Karpas-422 (cell line): ENCODE measurements around the gene LCN6. TPM values are rescaled to one million over a fixed set of nuclear protein-coding genes. Genes with fewer than 3 reads are reported as not detected.
A peak's percentile ranks its signal among the peaks of the same experiment; 100 is the strongest.
"Not testable (repeated sequence)": the region's sequence is repeated elsewhere in the genome, so short reads cannot be mapped to it uniquely, and the experiment has no call there.

ENCODE experiments used
- DNase-seq: peaks from one replicate; pipeline ENCODE4 v3.0.0-alpha.2; 2015
- H2AFZ ChIP-seq: fragments of 200-600 bp; sonication (generic); 2 replicates; pipeline ENCODE4 v1.6.1; 2014; ENCODE audit warnings: antibody characterized with exemption, low read length, mixed read lengths
- H3K27ac ChIP-seq: fragments of 200-600 bp; sonication (generic); 2 replicates; pipeline ENCODE4 v1.5.1; 2014; ENCODE audit warnings: mild to moderate bottlenecking, low read length, moderate library complexity
- H3K27me3 ChIP-seq: fragments of 200-600 bp; sonication (generic); 2 replicates; pipeline ENCODE4 v1.6.1; 2014; ENCODE audit warnings: low read length, mixed read lengths
- H3K36me3 ChIP-seq: fragments of 200-600 bp; sonication (generic); 2 replicates; pipeline ENCODE4 v1.6.1; 2014; ENCODE audit warnings: low read length, mixed read lengths; ENCODE audit not compliant: insufficient read depth
- H3K4me1 ChIP-seq: fragments of 200-600 bp; sonication (generic); 2 replicates; pipeline ENCODE4 v1.6.1; 2014; ENCODE audit warnings: mild to moderate bottlenecking, low read length, mixed read lengths
- H3K4me2 ChIP-seq: fragments of 200-600 bp; sonication (generic); 2 replicates; pipeline ENCODE4 v1.6.1; 2014; ENCODE audit warnings: low read length, low read depth, mild to moderate bottlenecking; ENCODE audit not compliant: poor library complexity, severe bottlenecking
- H3K4me3 ChIP-seq: fragments of 200-600 bp; sonication (generic); 2 replicates; pipeline ENCODE4 v1.5.1; 2014; ENCODE audit warnings: mild to moderate bottlenecking, antibody characterized with exemption, low read length, mixed read lengths
- H3K79me2 ChIP-seq: fragments of 200-600 bp; sonication (generic); 2 replicates; pipeline ENCODE4 v1.6.1; 2014; ENCODE audit warnings: mild to moderate bottlenecking, low read length, mixed read lengths
- H3K9ac ChIP-seq: fragments of 200-600 bp; sonication (generic); 2 replicates; pipeline ENCODE4 v1.6.0; 2014; ENCODE audit warnings: low read length
- H3K9me2 ChIP-seq: fragments of 200-600 bp; sonication (generic), shearing (Covaris generic); replicated peaks from 2 replicates; pipeline ENCODE4 v1.6.0; 2014; ENCODE audit warnings: mild to moderate bottlenecking, low read length, moderate library complexity; ENCODE audit not compliant: insufficient read depth
- H3K9me3 ChIP-seq: fragments of 300-700, 200-600 bp; sonication (generic); 2 replicates; pipeline ENCODE4 v1.6.1; 2014; ENCODE audit warnings: low read length, mixed read lengths
- H4K20me1 ChIP-seq: fragments of 200-600 bp; sonication (generic); 2 replicates; pipeline ENCODE4 v1.6.1; 2014; ENCODE audit warnings: mild to moderate bottlenecking, antibody characterized with exemption, low read length, low read depth; ENCODE audit not compliant: insufficient read depth
- total RNA-seq: library from RNA; depleted of rRNA; stranded (reverse); fragments of >200 nt; shearing (Covaris generic); gene quantifications from 2 replicates; pipeline ENCODE4 v1.2.3, GENCODE V29; 2014; ENCODE audit warnings: low replicate concordance

The LCN6 gene
- total RNA-seq, 1 experiment from 2014 or later, result not detected

DNA sequence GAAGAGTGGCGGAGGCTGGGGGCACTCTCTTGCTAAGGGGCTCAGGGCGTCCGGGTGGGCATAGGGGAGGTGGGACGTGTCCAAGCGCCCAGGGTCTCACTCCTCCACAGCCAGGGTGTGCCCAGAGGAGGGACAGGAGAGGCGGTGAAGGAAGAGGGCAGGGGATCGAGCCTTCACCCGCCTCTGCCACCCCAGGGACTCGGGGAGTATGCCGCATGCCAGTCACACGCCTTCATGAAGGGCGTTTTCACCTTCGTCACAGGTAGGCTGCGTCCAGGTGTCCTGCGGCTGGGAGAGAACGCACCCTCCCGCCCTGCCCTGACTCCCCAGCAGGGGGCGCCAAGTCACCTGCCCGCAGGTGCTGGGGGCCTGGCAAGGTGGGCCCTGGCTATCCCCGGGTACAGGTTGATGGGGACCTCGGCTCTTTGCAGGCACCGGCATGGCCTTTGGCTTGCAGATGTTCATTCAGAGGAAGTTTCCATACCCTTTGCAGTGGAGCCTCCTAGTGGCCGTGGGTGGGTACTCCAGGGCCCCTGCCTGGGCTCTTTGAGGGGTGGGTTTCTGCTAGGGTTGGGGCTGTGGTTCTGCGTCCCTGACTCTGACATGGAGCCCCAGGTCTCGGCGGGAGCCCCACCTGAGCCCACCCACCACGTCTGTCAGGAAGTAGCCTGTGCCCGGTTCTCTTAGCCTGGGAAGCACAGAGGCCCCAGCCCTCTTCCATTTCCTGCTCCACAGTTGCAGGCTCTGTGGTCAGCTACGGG is 43.4 kb upstream of the LCN6 start:
- H3K36me3 ChIP-seq, result no peaks in the 10 kb centered on the region
- H3K4me1 ChIP-seq, result peaks cover 59% of the 10 kb centered on the region
- H4K20me1 ChIP-seq, result peaks cover 12% of the 10 kb centered on the region
- H3K9ac ChIP-seq, result peak overlapping the region; percentile 93
- H3K79me2 ChIP-seq, result peaks cover 3% of the 10 kb centered on the region; the same call in 1 of the 2 replicates
- H3K27ac ChIP-seq, result peak overlapping the region; percentile 65; the same call in 1 of the 2 replicates
- no peaks in the 10 kb centered on the region for H3K9me2 ChIP-seq
- H3K4me2 ChIP-seq, result peak overlapping the region; percentile 95
- no peaks in the 10 kb centered on the region for H3K9me3 ChIP-seq
- peak overlapping the region; percentile 80; the same call in 1 of the 2 replicates for H2AFZ ChIP-seq
- H3K4me3 ChIP-seq, result peak overlapping the region; percentile 88
- peak; percentile 82 for DNase-seq
- no peaks in the 10 kb centered on the region for H3K27me3 ChIP-seq

DNA sequence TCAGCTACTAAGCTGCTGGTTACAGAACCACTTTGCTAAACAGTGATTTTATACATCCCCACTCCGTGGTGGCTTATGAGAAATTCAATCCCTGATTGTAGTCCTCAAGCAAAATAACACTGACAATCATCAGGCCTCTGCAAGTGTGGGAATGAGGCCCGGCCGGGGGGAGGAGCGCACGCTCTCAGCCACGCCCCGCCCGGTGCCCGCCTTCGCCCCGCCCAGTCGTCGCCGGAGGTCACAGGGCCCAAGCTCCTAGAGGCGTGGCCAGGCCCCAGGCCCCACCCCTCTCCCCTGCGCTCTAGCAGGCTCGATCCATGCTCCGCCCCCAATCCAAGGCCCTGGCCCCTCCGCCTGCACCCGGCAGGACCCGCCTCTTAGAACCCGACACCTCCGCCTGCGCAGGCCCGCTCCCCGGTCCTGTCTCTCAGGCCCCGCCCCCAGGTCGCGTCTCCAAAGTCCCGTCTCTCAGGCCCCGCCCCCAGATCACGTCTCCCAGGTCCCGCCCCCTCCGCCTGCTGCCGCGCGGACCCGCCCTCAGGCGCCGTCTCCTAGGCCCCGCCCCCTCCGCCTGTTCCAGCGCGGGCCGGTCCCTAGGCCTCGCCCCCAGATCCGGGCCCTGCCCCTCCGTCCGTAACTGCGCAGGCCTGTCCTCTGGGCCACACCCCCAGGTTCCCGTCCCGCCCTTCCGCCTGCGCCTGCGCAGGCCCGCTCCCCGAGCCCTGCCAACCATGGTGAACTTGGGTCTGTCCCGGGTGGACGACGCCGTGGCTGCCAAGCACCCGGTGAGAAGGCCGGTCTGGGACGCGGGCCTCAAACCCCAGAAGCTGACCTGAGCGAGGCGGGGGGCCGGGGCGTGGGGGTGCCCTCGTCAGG is 42.6 kb upstream of the LCN6 start, which contains the start of gene TMEM141:
TSS of gene TMEM141 (plus strand) at position 705 of the 876 bp plus-strand sequence. CDS start at position 732, 27 bp downstream.
- DNase-seq, result peak; percentile 100
- Histone ChIP-seq H3K9ac (peak within 1 kb of the TSS; percentile 93), H3K4me2 (peak within 1 kb of the TSS; percentile 95), H3K27ac (peak within 1 kb of the TSS; percentile 65; the same call in 1 of the 2 replicates), H3K9me2 (no peaks in the 10 kb centered on the region), H4K20me1 (peaks cover 12% of the 10 kb centered on the region), H3K9me3 (no peaks in the 10 kb centered on the region), H3K4me1 (peaks cover 51% of the 10 kb centered on the region), H3K27me3 (no peaks in the 10 kb centered on the region), H3K4me3 (peak within 1 kb of the TSS; percentile 88), H2AFZ (peak within 1 kb of the TSS; percentile 80), H3K79me2 (peaks cover 3% of the 10 kb centered on the region; the same call in 1 of the 2 replicates), H3K36me3 (no peaks in the 10 kb centered on the region)

DNA sequence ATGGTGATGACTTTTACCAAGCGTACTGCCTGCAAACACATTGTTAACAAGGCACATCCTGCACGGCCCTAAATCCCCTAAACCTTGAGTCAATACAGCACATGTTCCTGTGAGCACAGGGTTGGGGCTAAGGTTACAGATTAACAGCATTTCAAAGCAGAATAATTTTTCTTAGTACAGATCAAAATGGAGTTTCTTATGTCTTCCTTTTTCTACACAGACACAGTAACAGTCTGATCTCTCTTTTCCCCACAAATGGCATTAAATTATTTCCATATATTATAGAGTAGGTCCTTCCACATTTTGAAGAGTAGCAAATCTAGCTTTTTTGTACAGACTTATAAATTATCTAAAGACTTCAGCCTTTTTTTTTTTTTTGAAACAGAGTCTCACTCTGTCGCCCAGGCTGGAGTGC is 41.2 kb upstream of the LCN6 start:
- Histone ChIP-seq H4K20me1 (peaks cover 12% of the 10 kb centered on the region), H3K27me3 (no peaks in the 10 kb centered on the region), H3K27ac (no peak overlapping the region), H3K36me3 (no peaks in the 10 kb centered on the region), H3K4me3 (no peak overlapping the region), H3K9ac (no peak overlapping the region), H2AFZ (no peak overlapping the region), H3K79me2 (peaks cover 3% of the 10 kb centered on the region; the same call in 1 of the 2 replicates), H3K4me2 (no peak overlapping the region), H3K4me1 (peaks cover 37% of the 10 kb centered on the region), H3K9me3 (no peaks in the 10 kb centered on the region), H3K9me2 (no peaks in the 10 kb centered on the region)
- DNase-seq, result no peak

DNA sequence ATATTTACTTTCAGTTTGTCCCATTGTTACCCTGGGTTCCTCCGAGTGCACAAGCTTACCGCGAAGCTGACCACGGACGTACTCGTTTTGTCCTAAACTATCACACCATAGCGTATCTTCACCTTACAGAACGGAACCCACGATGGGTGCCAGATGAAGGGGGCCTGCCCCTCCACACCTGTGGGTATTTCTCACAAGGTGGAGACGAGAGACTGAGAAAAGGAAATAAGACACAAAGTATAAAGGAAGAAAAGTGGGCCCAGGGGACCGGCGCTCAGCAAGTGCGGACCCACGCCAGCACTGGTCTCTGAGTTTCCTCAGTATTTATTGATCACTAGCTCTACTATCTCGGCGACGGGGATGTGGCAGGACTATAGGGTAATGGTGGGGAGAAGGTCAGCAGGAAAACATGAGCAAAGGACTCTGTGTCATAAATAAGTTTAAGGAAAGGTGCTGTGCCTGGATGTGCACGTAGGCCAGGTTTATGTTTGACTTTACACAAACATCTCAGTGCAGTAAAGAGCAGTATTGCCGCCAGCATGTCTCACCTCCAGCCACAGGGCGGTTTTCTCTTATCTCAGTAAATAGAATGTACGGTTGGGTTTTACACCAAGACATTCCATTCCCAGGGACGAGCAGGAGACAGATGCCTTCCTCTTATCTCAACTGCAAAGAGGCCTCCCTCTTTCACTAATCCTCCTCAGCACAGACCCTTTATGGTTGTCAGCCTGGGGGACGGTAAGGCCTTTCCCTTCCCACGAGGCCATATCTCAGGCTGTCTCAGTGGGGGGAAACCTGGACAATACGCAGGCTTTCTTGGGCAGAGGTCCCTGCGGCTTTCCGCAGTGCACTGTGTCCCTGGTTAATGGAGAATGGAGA is 40.6 kb upstream of the LCN6 start:
- not testable (repeated sequence) for DNase-seq, H3K27ac ChIP-seq, H2AFZ ChIP-seq, H3K9ac ChIP-seq, H3K27me3 ChIP-seq, H3K36me3 ChIP-seq, H3K79me2 ChIP-seq, H3K4me2 ChIP-seq, H3K9me2 ChIP-seq, H3K4me3 ChIP-seq, H3K9me3 ChIP-seq
- H4K20me1 ChIP-seq, result peaks cover 12% of the 10 kb centered on the region
- peaks cover 36% of the 10 kb centered on the region for H3K4me1 ChIP-seq

DNA sequence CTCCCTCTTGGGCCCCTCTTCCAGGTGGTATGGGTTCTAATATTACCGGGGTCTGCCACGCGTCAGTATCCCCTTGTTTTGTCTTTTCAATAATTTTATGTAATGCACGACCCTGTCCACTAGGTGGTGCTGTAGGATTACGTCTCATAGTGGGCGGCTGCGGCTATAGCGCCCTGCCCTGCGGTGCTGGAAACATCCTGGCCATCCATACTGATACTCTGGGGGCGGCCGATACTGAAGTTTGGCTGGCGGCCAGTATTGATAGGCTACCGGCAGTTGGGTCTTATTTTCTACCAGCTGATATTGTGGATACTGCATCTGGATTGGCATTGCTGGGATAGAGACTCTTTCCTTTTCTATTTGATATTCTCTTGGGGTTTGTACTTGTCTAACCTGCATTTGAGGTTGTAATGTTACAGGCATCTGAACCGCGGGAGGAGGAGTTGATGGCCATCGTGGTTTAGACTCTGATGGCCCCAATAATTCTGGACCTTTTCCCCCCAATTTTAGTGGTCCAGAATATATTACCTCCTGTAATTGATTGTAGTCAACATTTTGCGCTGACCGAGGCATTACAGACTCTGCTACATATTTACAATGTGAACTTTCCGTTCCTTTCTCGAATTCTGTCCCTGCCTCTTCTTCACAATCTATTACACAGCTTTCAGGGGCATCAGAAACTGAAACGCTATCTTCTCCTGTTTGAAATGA is 39.5 kb upstream of the LCN6 start:
- DNase-seq, result peak; percentile 90
- H3K9me2 ChIP-seq, result no peaks in the 10 kb centered on the region
- H3K4me2 ChIP-seq, result peak overlapping the region; percentile 28
- peaks cover 27% of the 10 kb centered on the region for H3K4me1 ChIP-seq
- H3K9ac ChIP-seq, result no peak overlapping the region
- H3K27ac ChIP-seq, result no peak overlapping the region
- peaks cover 10% of the 10 kb centered on the region for H4K20me1 ChIP-seq
- no peak overlapping the region for H2AFZ ChIP-seq
- no peaks in the 10 kb centered on the region for H3K36me3 ChIP-seq
- H3K79me2 ChIP-seq, result peaks cover 3% of the 10 kb centered on the region; the same call in 1 of the 2 replicates
- no peak overlapping the region for H3K4me3 ChIP-seq
- no peaks in the 10 kb centered on the region for H3K27me3 ChIP-seq
- H3K9me3 ChIP-seq, result no peaks in the 10 kb centered on the region

DNA sequence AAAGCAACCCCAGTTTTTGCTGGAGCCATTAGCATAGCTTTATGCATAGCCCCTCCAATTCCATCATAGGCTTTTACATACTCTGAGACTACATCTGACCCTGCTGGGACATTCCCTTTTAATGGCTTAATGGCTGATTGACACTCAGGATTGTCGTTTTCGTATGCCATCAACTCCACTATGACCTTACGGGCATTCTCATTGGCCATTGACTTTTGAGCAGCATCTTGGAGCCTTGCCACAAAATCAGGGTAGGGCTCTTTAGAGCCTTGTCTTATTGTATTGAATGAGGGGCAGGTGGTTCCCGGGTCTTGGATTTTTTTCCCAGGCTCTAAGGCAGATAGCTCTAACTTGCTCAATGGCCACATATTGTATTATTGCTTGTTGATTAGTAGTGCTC is 38.7 kb upstream of the LCN6 start:
- not testable (repeated sequence) for H3K27ac ChIP-seq, H3K9me3 ChIP-seq, H3K9me2 ChIP-seq, H2AFZ ChIP-seq, H3K9ac ChIP-seq, H3K36me3 ChIP-seq, H4K20me1 ChIP-seq, H3K4me2 ChIP-seq, H3K79me2 ChIP-seq, DNase-seq, H3K4me3 ChIP-seq, H3K27me3 ChIP-seq
- peaks cover 18% of the 10 kb centered on the region for H3K4me1 ChIP-seq

DNA sequence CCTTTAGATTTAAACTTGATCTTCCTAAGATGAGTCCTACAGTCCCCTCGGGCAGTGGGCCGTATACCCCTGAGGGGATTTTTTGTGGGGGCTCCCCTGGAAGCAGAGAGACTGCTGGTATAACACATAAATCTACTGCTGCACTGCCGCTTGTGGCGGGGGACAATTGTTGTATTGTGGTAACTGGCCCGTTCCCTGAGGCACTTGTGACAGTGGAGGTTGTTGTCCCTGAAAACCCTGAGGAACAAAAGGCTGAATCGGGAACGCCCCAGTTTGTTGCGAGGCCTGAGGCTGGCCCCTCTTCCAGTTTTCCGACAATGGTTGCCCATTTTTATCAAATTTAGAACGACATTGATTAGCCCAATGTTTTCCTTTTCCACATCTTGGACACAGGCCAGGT is 38.1 kb upstream of the LCN6 start:
- H3K4me1 ChIP-seq, result peaks cover 13% of the 10 kb centered on the region
- no peak overlapping the region for H3K27ac ChIP-seq
- no peaks in the 10 kb centered on the region for H3K9me3 ChIP-seq
- H3K27me3 ChIP-seq, result no peaks in the 10 kb centered on the region
- DNase-seq, result no peak
- no peak overlapping the region for H2AFZ ChIP-seq
- H3K4me2 ChIP-seq, result no peak overlapping the region
- no peak overlapping the region for H3K4me3 ChIP-seq
- no peaks in the 10 kb centered on the region for H3K9me2 ChIP-seq
- no peaks in the 10 kb centered on the region for H3K36me3 ChIP-seq
- H3K9ac ChIP-seq, result no peak overlapping the region
- H4K20me1 ChIP-seq, result no peaks in the 10 kb centered on the region
- H3K79me2 ChIP-seq, result no peaks in the 10 kb centered on the region
